Sigmoid colon (tissue), 7 donors: Measurements from ENCODE around the gene CEP20. TPM values are rescaled to one million over a fixed set of nuclear protein-coding genes. Genes with fewer than 3 reads are reported as not detected.

Experiments used
- DNase-seq: peaks from one replicate; pipeline ENCODE4 v3.0.0-alpha.2; 2019
- H3K27ac ChIP-seq, 4 donors: fragments of 200-600 bp; sonication (generic); one replicate each; pipeline ENCODE4 v1.5.1; 2016 to 2019; ENCODE audit warnings: mild to moderate bottlenecking in 1 of 4
- H3K27me3 ChIP-seq, 3 donors: fragments of 200-600 bp; sonication (generic); one replicate each; pipeline ENCODE4 v1.5.1; 2019; ENCODE audit warnings: mild to moderate bottlenecking in 1 of 3
- H3K36me3 ChIP-seq, 4 donors: fragments of 200-600 bp; sonication (generic); one replicate each; pipeline ENCODE4 v1.5.1; 2016 to 2019
- H3K4me1 ChIP-seq, 4 donors: fragments of 200-600 bp; sonication (generic); one replicate each; pipeline ENCODE4 v1.5.1; 2017 to 2019
- H3K4me3 ChIP-seq, 4 donors: fragments of 200-600 bp; sonication (generic); one replicate each; pipeline ENCODE4 v1.5.1; 2017 to 2019; ENCODE audit warnings: mild to moderate bottlenecking in 2 of 4, moderate library complexity in 1 of 4
- H3K9me3 ChIP-seq, 4 donors: fragments of 200-600 bp in 3 of 4; sonication (generic) in 3 of 4; one replicate each; pipeline versions ENCODE4 v1.5.1 to v1.6.1; 2013 to 2019
- CTCF ChIP-seq, 4 experiments: fragments of 450-650 bp in 3 of 4; fragments of 200-600 bp in 1 of 4; IDR thresholded peaks; one replicate each; pipeline ENCODE4 v1.5.1; 2016 to 2019; ENCODE audit warnings: antibody characterized with exemption in 4 of 4, mild to moderate bottlenecking in 3 of 4, moderate library complexity in 2 of 4
- EP300 ChIP-seq, 4 donors: sonication (generic); formaldehyde crosslinking; IDR thresholded peaks; one replicate each; pipeline ENCODE4 v1.6.1; 2017; ENCODE audit warnings: antibody characterized with exemption in 4 of 4
- POLR2A ChIP-seq, 2 donors: fragments of 450-650 bp; IDR thresholded peaks; one replicate each; pipeline ENCODE4 v1.6.1; 2016; ENCODE audit warnings: antibody characterized with exemption in 2 of 2, mild to moderate bottlenecking in 2 of 2, moderate library complexity in 2 of 2
- POLR2AphosphoS5 ChIP-seq, 4 donors: sonication (generic); formaldehyde crosslinking; IDR thresholded peaks; one replicate each; pipeline ENCODE4 v1.6.1; 2017; ENCODE audit warnings: antibody characterized with exemption in 4 of 4
- WGBS, 2 donors: extraction: QIAGEN DNeasy Blood & Tissue Kit; methylation state at CpG; one replicate each; pipeline ENCODE4 v1.1.7; 2013; 5-methylcytosine and 5-hydroxymethylcytosine counted together
- intact Hi-C: fragments of 100-400 bp; cut with DNase I; formaldehyde crosslinking; loops from one replicate; pipeline ENCODE4 v1.15.1; 2023
- polyA plus RNA-seq, 3 donors: library from polyadenylated mRNA; stranded (reverse); fragments of 200-250 nt; gene quantifications; one replicate each; pipeline ENCODE4 v1.2.3, GENCODE V29; 2013
- small RNA-seq, 3 donors: library from RNA; depleted of rRNA; stranded (forward); fragments of <200 nt; gene quantifications; one replicate each; pipeline ENCODE3, GENCODE V24; 2016
- total RNA-seq, 4 donors: library from RNA; depleted of rRNA; stranded (reverse); fragments of >200 nt; gene quantifications; one replicate each; pipeline ENCODE4 v1.1.0, GENCODE V29; 2016
- donor health status: healthy with polysubstance abuse.
- donor health status: Bipolar disorder and iron deficiency.
- donor health status: healthy.

Gene CEP20
- total and polyA plus RNA-seq, 7 donors = 23.9 to 44.2 (median 31.6) TPM

- no peak for DNase-seq
- peak overlapping the region in 1 of 4 donors; percentile 6 for H3K4me3 ChIP-seq
- TF ChIP-seq POLR2A (IDR thresholded peaks at IDR 0.05) = no peak
- TF ChIP-seq POLR2AphosphoS5 (IDR thresholded peaks at IDR 0.05) = peak in 1 of 4 donors; percentile 17
- intact Hi-C loops = no loop called here
- peaks cover 0 to 94% (median 82%) of the 10 kb centered on the region in 4 donors for H3K4me1 ChIP-seq
- peak overlapping the region; percentile 85 to 98 (median 96) for H3K27ac ChIP-seq
- no peaks in the 10 kb centered on the region for H3K27me3 ChIP-seq
- H3K36me3 ChIP-seq = peaks cover 11 to 95% (median 39%) of the 10 kb centered on the region in 4 donors
- WGBS, 2 donors = 94 to 96% methylated on average over 2 of the region's 2 CpGs
- H3K9me3 ChIP-seq = peaks cover 0 to 2% (median 0%) of the 10 kb centered on the region in 4 donors
These were observed 69.4 kb downstream of the CEP20 start for GRCh38 chr16:15819046-15819445.

DNA sequence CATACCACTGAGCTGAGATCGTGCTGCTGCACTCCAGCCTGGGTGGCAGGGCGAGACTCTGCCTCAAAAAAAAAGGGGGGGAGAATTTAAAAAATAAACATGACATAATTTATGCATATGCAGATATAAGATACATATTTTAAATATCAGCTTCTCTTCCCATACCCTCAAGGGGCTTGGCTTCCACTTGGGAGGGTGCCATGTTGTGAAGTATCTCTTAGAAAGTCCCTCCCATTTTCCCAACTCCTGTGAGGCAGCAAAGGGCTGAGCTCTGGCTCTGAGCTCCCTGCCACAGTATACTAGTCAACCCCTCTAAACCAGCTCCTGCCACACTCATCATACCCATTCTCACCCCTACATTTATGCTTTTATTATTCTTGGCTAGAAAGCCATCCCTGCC, 71.0 kb downstream of the CEP20 start:
- H3K27ac ChIP-seq = peak overlapping the region; percentile 85 to 98 (median 96)
- WGBS, 2 donors = 70 to 75% methylated on average over 2 of the region's 2 CpGs
- intact Hi-C loops = no loop called here

DNA sequence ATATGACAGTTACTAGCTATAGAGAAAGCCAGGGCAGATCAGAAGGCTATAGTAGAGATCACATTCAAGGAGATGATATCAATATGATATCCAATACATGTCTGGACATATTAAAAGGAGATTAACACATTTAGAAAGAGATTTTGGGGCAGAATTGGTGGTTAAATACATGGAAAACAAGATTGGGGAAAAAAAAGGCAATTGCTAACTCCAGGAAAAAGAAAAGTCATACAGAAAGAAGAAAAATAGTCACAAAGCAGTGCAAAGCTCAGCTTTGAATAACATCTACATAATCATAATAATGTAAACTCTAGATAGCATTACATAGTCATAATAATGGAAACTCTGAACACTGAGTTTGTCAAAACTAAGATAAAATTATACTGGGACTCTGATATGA, 72.2 kb downstream of the CEP20 start:
- peak overlapping the region in 1 of 4 donors; percentile 1 for H3K4me3 ChIP-seq
- peaks cover 6 to 95% (median 33%) of the 10 kb centered on the region in 4 donors for H3K36me3 ChIP-seq
- no peak for DNase-seq
- intact Hi-C loops = no loop called here
- H3K9me3 ChIP-seq = peaks cover 0 to 2% (median 0%) of the 10 kb centered on the region in 4 donors
- peak overlapping the region; percentile 85 to 98 (median 96) for H3K27ac ChIP-seq
- H3K27me3 ChIP-seq = no peaks in the 10 kb centered on the region
- peaks cover 0 to 96% (median 82%) of the 10 kb centered on the region in 4 donors for H3K4me1 ChIP-seq
- TF ChIP-seq POLR2AphosphoS5 (IDR thresholded peaks at IDR 0.05) (no peak), POLR2A (IDR thresholded peaks at IDR 0.05) (no peak), CTCF (IDR thresholded peaks at IDR 0.05) (no peak), EP300 (IDR thresholded peaks at IDR 0.05) (no peak)

More for the DNA sequence above, 71.0 kb downstream of the CEP20 start:
- peaks cover 0 to 94% (median 81%) of the 10 kb centered on the region in 4 donors for H3K4me1 ChIP-seq
- DNase-seq = peak; percentile 69
- peak in 1 of 4 donors; percentile 1 for TF ChIP-seq POLR2AphosphoS5 (IDR thresholded peaks at IDR 0.05)
- no peak for TF ChIP-seq POLR2A (IDR thresholded peaks at IDR 0.05)
- TF ChIP-seq CTCF (IDR thresholded peaks at IDR 0.05) = no peak
- H3K4me3 ChIP-seq = no peak overlapping the region
- peaks cover 0 to 2% (median 0%) of the 10 kb centered on the region in 4 donors for H3K9me3 ChIP-seq
- peaks cover 11 to 96% (median 37%) of the 10 kb centered on the region in 4 donors for H3K36me3 ChIP-seq
- H3K27me3 ChIP-seq = no peaks in the 10 kb centered on the region

Small RNA genes lying within 50 kb of the gene (small RNA-seq; reads per million reads assigned to genes)
- gene RNU6-213P = 0 reads per million in 3 donors

Other genes with a start within 250 kb of the CEP20 start
- 10 to 100 TPM; 43.8 to 76.7 (median 54.8) TPM for gene MARF1, start 245.4 kb downstream of the CEP20 start, total RNA-seq
- 10 to 100 TPM; 13.8 to 25.1 (median 13.9) TPM for gene MARF1, start 245.4 kb downstream of the CEP20 start, polyA plus RNA-seq
- gene NDE1, start 238.4 kb downstream of the CEP20 start, total RNA-seq = 10 to 100 TPM; 27.1 to 86.1 (median 35.3) TPM
- gene NDE1, start 238.4 kb downstream of the CEP20 start, polyA plus RNA-seq = 10 to 100 TPM; 11.3 to 29.3 (median 13.8) TPM
- over 10,000 TPM in 1 of 4 donors, 1,000 to 10,000 TPM in 3; 4,282 to 11,818 (median 7,071) TPM for gene MYH11, start 31.6 kb downstream of the CEP20 start, total RNA-seq
- gene MYH11, start 31.6 kb downstream of the CEP20 start, polyA plus RNA-seq = 100 to 1,000 TPM in 1 of 3 donors, 10 to 100 TPM in 1, 1 to 10 TPM in 1; 5.1 to 262 (median 31.8) TPM
- gene ABCC1, start 61.0 kb upstream of the CEP20 start, total RNA-seq = 10 to 100 TPM; 22.5 to 51.8 (median 32.5) TPM
- 10 to 100 TPM in 1 of 3 donors, 1 to 10 TPM in 2; 1.8 to 17.6 (median 1.8) TPM for gene ABCC1, start 61.0 kb upstream of the CEP20 start, polyA plus RNA-seq